DOHH2 (cell line): ENCODE measurements around the gene PGF.

Experiments used
- CTCF ChIP-seq: fragments of 200-600 bp; sonication (generic); IDR thresholded peaks from one replicate; pipeline ENCODE4 v1.5.1; 2014; ENCODE audit warnings: antibody characterized with exemption, mild to moderate bottlenecking, low read depth, low read length; ENCODE audit not compliant: poor library complexity, severe bottlenecking
- EZH2phosphoT487 ChIP-seq: fragments of 200-600 bp; sonication (generic); IDR thresholded peaks from 2 replicates; pipeline ENCODE4 v1.6.1; 2017; ENCODE audit warnings: borderline replicate concordance, mild to moderate bottlenecking, antibody characterized with exemption, low read length, moderate library complexity, mixed read lengths

DNA sequence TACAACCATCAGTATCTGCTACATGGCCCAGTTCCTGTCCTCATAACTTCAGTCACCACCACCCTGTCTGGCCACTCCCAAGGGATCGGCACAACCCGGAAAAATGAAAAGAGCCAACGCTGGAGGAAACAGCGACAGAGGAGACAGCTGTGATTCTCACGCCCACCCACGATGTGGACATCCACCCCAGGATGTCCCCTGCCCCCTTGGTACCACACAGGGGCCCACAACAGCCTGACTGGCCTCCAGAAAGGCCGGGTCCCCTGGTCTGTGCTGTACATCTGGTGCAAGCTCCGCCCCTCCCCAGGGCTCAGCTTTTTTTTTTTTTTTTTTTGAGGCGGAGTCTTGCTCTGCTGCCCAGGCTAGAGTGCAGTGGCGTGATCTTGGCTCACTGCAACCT is 44.8 kb downstream of the PGF start:
- TF ChIP-seq CTCF (no peak), EZH2phosphoT487 (no peak)
